ENCODE measurements around the gene H6PD. TPM values are rescaled to one million over a fixed set of nuclear protein-coding genes. Genes with fewer than 3 reads are reported as not detected.

The H6PD gene
- total and polyA plus RNA-seq, 4 donors: 28.9 to 134 (median 56.8) TPM

DNA sequence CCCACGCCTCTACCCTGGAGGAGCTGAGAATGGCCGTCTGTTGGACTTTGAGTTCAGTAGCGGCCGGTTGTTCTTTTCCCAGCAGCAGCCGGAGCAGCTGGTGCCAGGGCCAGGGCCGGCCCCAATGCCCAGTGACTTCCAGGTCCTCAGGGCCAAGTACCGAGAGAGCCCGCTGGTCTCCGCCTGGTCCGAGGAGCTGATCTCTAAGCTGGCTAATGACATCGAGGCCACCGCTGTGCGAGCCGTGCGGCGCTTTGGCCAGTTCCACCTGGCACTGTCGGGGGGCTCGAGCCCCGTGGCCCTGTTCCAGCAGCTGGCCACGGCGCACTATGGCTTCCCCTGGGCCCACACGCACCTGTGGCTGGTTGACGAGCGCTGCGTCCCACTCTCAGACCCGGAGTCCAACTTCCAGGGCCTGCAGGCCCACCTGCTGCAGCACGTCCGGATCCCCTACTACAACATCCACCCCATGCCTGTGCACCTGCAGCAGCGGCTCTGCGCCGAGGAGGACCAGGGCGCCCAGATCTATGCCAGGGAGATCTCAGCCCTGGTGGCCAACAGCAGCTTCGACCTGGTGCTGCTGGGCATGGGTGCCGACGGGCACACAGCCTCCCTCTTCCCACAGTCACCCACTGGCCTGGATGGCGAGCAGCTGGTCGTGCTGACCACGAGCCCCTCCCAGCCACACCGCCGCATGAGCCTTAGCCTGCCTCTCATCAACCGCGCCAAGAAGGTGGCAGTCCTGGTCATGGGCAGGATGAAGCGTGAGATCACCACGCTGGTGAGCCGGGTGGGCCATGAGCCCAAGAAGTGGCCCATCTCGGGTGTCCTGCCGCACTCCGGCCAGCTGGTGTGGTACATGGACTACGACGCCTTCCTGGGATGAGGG, 29.7 kb downstream of the H6PD start:
- no peak overlapping the region for H3K9ac ChIP-seq (ENCODE audit: low read depth in 1 of 2, low read length in 2 of 2)
- no peaks in the 10 kb centered on the region for H3K9me3 ChIP-seq (ENCODE audit: control insufficient read depth in 4 of 4, low read length in 3 of 4)
- TF ChIP-seq HNF4A (conservative IDR thresholded peaks at IDR 0.05) (peak; percentile 58 to 63), FOXA1 (IDR thresholded peaks at IDR 0.05) (no peak)
- H3K36me3 ChIP-seq (ENCODE audit: control insufficient read depth in 4 of 4, insufficient read depth in 3 of 4, low read depth in 1 of 4, low read length in 3 of 4): peaks cover 18 to 69% (median 51%) of the 10 kb centered on the region in 4 donors
- H3K4me3 ChIP-seq (ENCODE audit: low read depth in 1 of 3, low read length in 3 of 3): no peak overlapping the region
- 81% methylated on average over 50 of the region's 50 CpGs for WGBS
- peaks cover 0 to 45% (median 25%) of the 10 kb centered on the region in 4 donors for H3K4me1 ChIP-seq (ENCODE audit: control insufficient read depth in 4 of 4, insufficient read depth in 4 of 4, low read length in 3 of 4)
- H3K27ac ChIP-seq (ENCODE audit: low read depth in 1 of 2, low read length in 2 of 2): no peak overlapping the region
- no peak for DNase-seq (ENCODE audit: low spot score)
- no peaks in the 10 kb centered on the region for H3K27me3 ChIP-seq (ENCODE audit: control insufficient read depth in 4 of 4, insufficient read depth in 4 of 4, low read length in 3 of 4)

DNA sequence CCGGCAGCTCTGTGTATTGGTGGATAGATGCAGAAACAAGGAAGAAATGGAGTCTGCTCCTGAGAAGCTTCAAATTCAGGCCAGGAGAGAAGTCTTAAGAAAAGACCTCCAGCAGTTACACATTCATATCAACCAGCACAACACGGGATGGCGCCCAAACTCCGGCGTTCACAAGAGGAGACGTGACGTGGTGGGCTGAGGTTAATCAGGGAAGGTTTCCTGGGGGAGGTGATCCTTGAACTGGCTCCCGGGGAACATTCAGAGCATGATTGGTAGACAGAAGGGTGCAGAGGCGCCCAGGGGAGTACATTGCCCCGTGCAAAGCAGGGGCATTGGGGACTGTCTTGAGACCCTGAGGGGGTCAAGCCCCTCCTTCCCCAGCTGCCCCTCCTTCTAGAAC, 30.5 kb downstream of the H6PD start:
- Histone ChIP-seq H3K9ac (ENCODE audit: low read depth in 1 of 2, low read length in 2 of 2) (no peak overlapping the region), H3K4me1 (ENCODE audit: control insufficient read depth in 4 of 4, insufficient read depth in 4 of 4, low read length in 3 of 4) (peaks cover 0 to 39% (median 24%) of the 10 kb centered on the region in 4 donors), H3K36me3 (ENCODE audit: control insufficient read depth in 4 of 4, insufficient read depth in 3 of 4, low read depth in 1 of 4, low read length in 3 of 4) (peaks cover 18 to 77% (median 59%) of the 10 kb centered on the region in 4 donors), H3K9me3 (ENCODE audit: control insufficient read depth in 4 of 4, low read length in 3 of 4) (no peaks in the 10 kb centered on the region), H3K4me3 (ENCODE audit: low read depth in 1 of 3, low read length in 3 of 3) (no peak overlapping the region), H3K27ac (ENCODE audit: low read depth in 1 of 2, low read length in 2 of 2) (no peak overlapping the region), H3K27me3 (ENCODE audit: control insufficient read depth in 4 of 4, insufficient read depth in 4 of 4, low read length in 3 of 4) (no peaks in the 10 kb centered on the region)
- WGBS: 93% methylated on average over 10 of the region's 10 CpGs
- no peak for TF ChIP-seq ATF3 (IDR thresholded peaks at IDR 0.05)
- TF ChIP-seq YY1 (IDR thresholded peaks at IDR 0.05): no peak
- TF ChIP-seq RXRA (IDR thresholded peaks at IDR 0.05): no peak
- TF ChIP-seq HNF4A (conservative IDR thresholded peaks at IDR 0.05): no peak
- no peak for TF ChIP-seq FOXA2 (IDR thresholded peaks at IDR 0.05)
- TF ChIP-seq GABPA (IDR thresholded peaks at IDR 0.05 in 1 of 2, conservative IDR thresholded peaks at IDR 0.05 in 1 of 2): no peak
- TF ChIP-seq HNF4G (IDR thresholded peaks at IDR 0.05): no peak
- DNase-seq (ENCODE audit: low spot score): no peak

- TF ChIP-seq GABPA (IDR thresholded peaks at IDR 0.05 in 1 of 2, conservative IDR thresholded peaks at IDR 0.05 in 1 of 2) (no peak), TAF1 (conservative IDR thresholded peaks at IDR 0.05) (no peak), REST (IDR thresholded peaks at IDR 0.05) (no peak), HNF4A (conservative IDR thresholded peaks at IDR 0.05) (no peak), FOXA2 (IDR thresholded peaks at IDR 0.05) (no peak), HNF4G (IDR thresholded peaks at IDR 0.05) (no peak), ATF3 (IDR thresholded peaks at IDR 0.05) (no peak), RAD21 (IDR thresholded peaks at IDR 0.05) (no peak), FOXA1 (IDR thresholded peaks at IDR 0.05) (no peak), JUND (IDR thresholded peaks at IDR 0.05) (no peak), RXRA (IDR thresholded peaks at IDR 0.05) (no peak), NR2F2 (IDR thresholded peaks at IDR 0.05) (no peak), EGR1 (IDR thresholded peaks at IDR 0.05; ENCODE audit: low read depth in 2 of 2) (no peak), YY1 (IDR thresholded peaks at IDR 0.05) (no peak), SP1 (IDR thresholded peaks at IDR 0.05) (no peak), CTCF (IDR thresholded peaks at IDR 0.05; ENCODE audit: low read depth, low read length, missing input control) (no peak), ZBTB33 (IDR thresholded peaks at IDR 0.05) (no peak)
- TF ChIP-seq, protein P1, sequence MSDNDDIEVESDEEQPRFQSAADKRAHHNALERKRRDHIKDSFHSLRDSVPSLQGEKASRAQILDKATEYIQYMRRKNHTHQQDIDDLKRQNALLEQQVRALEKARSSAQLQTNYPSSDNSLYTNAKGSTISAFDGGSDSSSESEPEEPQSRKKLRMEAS (IDR thresholded peaks at IDR 0.05): no peak
- Histone ChIP-seq H3K4me3 (ENCODE audit: low read depth in 1 of 3, low read length in 3 of 3) (no peak overlapping the region), H3K36me3 (ENCODE audit: control insufficient read depth in 4 of 4, insufficient read depth in 3 of 4, low read depth in 1 of 4, low read length in 3 of 4) (peaks cover 18 to 79% (median 60%) of the 10 kb centered on the region in 4 donors), H3K27ac (ENCODE audit: low read depth in 1 of 2, low read length in 2 of 2) (no peak overlapping the region), H3K9ac (ENCODE audit: low read depth in 1 of 2, low read length in 2 of 2) (no peak overlapping the region), H3K27me3 (ENCODE audit: control insufficient read depth in 4 of 4, insufficient read depth in 4 of 4, low read length in 3 of 4) (no peaks in the 10 kb centered on the region), H3K4me1 (ENCODE audit: control insufficient read depth in 4 of 4, insufficient read depth in 4 of 4, low read length in 3 of 4) (peaks cover 0 to 33% (median 19%) of the 10 kb centered on the region in 4 donors), H3K9me3 (ENCODE audit: control insufficient read depth in 4 of 4, low read length in 3 of 4) (no peaks in the 10 kb centered on the region)
- no peak for DNase-seq (ENCODE audit: low spot score)
- WGBS: 83% methylated on average over 12 of the region's 12 CpGs
Measured at GRCh38 chr1:9265968-9266367, 31.4 kb downstream of the H6PD start.

Data from liver (tissue), 9 donors.